Activated T-cell treated with anti-CD3 and anti-CD28 coated beads, Interleukin-2, amount 50 U/mL, for 24 hours (primary cell): Measurements from ENCODE around the gene SERPINB10.
A peak's percentile ranks its signal among the peaks of the same experiment; 100 is the strongest.

ENCODE experiments used
- DNase-seq: peaks from one replicate; pipeline ENCODE4 v3.0.0-alpha.2; 2020
- H3K27ac Mint-ChIP-seq: 2 replicates; pipeline ENCODE4 v1.8.0; 2020; ENCODE audit warnings: mild to moderate bottlenecking, mixed read lengths
- H3K27me3 Mint-ChIP-seq: 2 replicates; pipeline ENCODE4 v1.8.0; 2020; ENCODE audit warnings: mixed read lengths
- H3K36me3 Mint-ChIP-seq: 2 replicates; pipeline ENCODE4 v1.8.0; 2020; ENCODE audit warnings: low read depth, mixed read lengths
- H3K4me1 Mint-ChIP-seq: 2 replicates; pipeline ENCODE4 v1.8.0; 2020; ENCODE audit warnings: low read depth, mixed read lengths
- H3K4me3 Mint-ChIP-seq: 2 replicates; pipeline ENCODE4 v1.8.0; 2020; ENCODE audit warnings: mild to moderate bottlenecking, moderate library complexity, mixed read lengths
- H3K9me3 Mint-ChIP-seq: 2 replicates; pipeline ENCODE4 v1.8.0; 2020; ENCODE audit warnings: mixed read lengths

SERPINB10 gene

GRCh38 chr18:63972002-63972376 lies 64.2 kb downstream of the SERPINB10 start:
- no peak for DNase-seq
- Mint-ChIP-seq H3K27ac (no peak overlapping the region), H3K36me3 (peaks cover 8% of the 10 kb centered on the region), H3K4me3 (peak overlapping the region; percentile 86), H3K9me3 (no peaks in the 10 kb centered on the region), H3K4me1 (peaks cover 40% of the 10 kb centered on the region), H3K27me3 (no peaks in the 10 kb centered on the region)

- H3K9me3 Mint-ChIP-seq: no peaks in the 10 kb centered on the region
- peaks cover 42% of the 10 kb centered on the region for H3K4me1 Mint-ChIP-seq
- H3K4me3 Mint-ChIP-seq: no peak overlapping the region
- peaks cover 10% of the 10 kb centered on the region for H3K36me3 Mint-ChIP-seq
- DNase-seq: no peak
- no peaks in the 10 kb centered on the region for H3K27me3 Mint-ChIP-seq
- H3K27ac Mint-ChIP-seq: peak overlapping the region; percentile 16
These were observed 67.2 kb downstream of the SERPINB10 start for GRCh38 chr18:63974991-63975390.

GRCh38 chr18:63975628-63976027 lies 67.9 kb downstream of the SERPINB10 start:
- H3K4me3 Mint-ChIP-seq: no peak overlapping the region
- H3K4me1 Mint-ChIP-seq: peaks cover 42% of the 10 kb centered on the region
- no peak for DNase-seq
- H3K9me3 Mint-ChIP-seq: no peaks in the 10 kb centered on the region
- H3K27me3 Mint-ChIP-seq: no peaks in the 10 kb centered on the region
- no peak overlapping the region for H3K27ac Mint-ChIP-seq
- peaks cover 15% of the 10 kb centered on the region for H3K36me3 Mint-ChIP-seq

- Mint-ChIP-seq H3K27ac (no peak overlapping the region), H3K4me1 (peaks cover 29% of the 10 kb centered on the region)
These were observed 69.3 kb downstream of the SERPINB10 start for GRCh38 chr18:63977040-63977439.

GRCh38 chr18:63979409-63979920 lies 71.7 kb downstream of the SERPINB10 start:
- peak; percentile 34 for DNase-seq
- Mint-ChIP-seq H3K27me3 (no peaks in the 10 kb centered on the region), H3K36me3 (peaks cover 49% of the 10 kb centered on the region), H3K27ac (no peak overlapping the region), H3K9me3 (no peaks in the 10 kb centered on the region), H3K4me3 (no peak overlapping the region), H3K4me1 (peaks cover 21% of the 10 kb centered on the region)

More at GRCh38 chr18:63977040-63977439, 69.3 kb downstream of the SERPINB10 start:
- no peak for DNase-seq
- Mint-ChIP-seq H3K9me3 (no peaks in the 10 kb centered on the region), H3K27me3 (no peaks in the 10 kb centered on the region), H3K36me3 (peaks cover 26% of the 10 kb centered on the region), H3K4me3 (no peak overlapping the region)

- H3K36me3 Mint-ChIP-seq: peaks cover 54% of the 10 kb centered on the region
- H3K27me3 Mint-ChIP-seq: no peaks in the 10 kb centered on the region
- no peaks in the 10 kb centered on the region for H3K9me3 Mint-ChIP-seq
- no peak overlapping the region for H3K4me3 Mint-ChIP-seq
- no peak for DNase-seq
- peaks cover 15% of the 10 kb centered on the region for H3K4me1 Mint-ChIP-seq
- H3K27ac Mint-ChIP-seq: no peak overlapping the region
These were observed 72.3 kb downstream of the SERPINB10 start for GRCh38 chr18:63980027-63980426.

- H3K4me3 Mint-ChIP-seq: no peak overlapping the region
- H3K27ac Mint-ChIP-seq: no peak overlapping the region
- no peak for DNase-seq
- H3K9me3 Mint-ChIP-seq: no peaks in the 10 kb centered on the region
- peaks cover 13% of the 10 kb centered on the region for H3K4me1 Mint-ChIP-seq
- no peaks in the 10 kb centered on the region for H3K27me3 Mint-ChIP-seq
- H3K36me3 Mint-ChIP-seq: peaks cover 63% of the 10 kb centered on the region
These were observed 73.2 kb downstream of the SERPINB10 start for GRCh38 chr18:63980896-63981460.

GRCh38 chr18:63981719-63982118 lies 74.0 kb downstream of the SERPINB10 start:
- no peaks in the 10 kb centered on the region for H3K9me3 Mint-ChIP-seq
- H3K36me3 Mint-ChIP-seq: peaks cover 70% of the 10 kb centered on the region
- H3K27ac Mint-ChIP-seq: no peak overlapping the region
- H3K27me3 Mint-ChIP-seq: no peaks in the 10 kb centered on the region
- no peak for DNase-seq
- H3K4me1 Mint-ChIP-seq: peaks cover 13% of the 10 kb centered on the region
- no peak overlapping the region for H3K4me3 Mint-ChIP-seq

- DNase-seq: no peak
- H3K4me1 Mint-ChIP-seq: peaks cover 11% of the 10 kb centered on the region
- H3K27ac Mint-ChIP-seq: no peak overlapping the region
- H3K27me3 Mint-ChIP-seq: no peaks in the 10 kb centered on the region
- H3K9me3 Mint-ChIP-seq: no peaks in the 10 kb centered on the region
- H3K36me3 Mint-ChIP-seq: peaks cover 77% of the 10 kb centered on the region
- H3K4me3 Mint-ChIP-seq: no peak overlapping the region
These were observed 74.6 kb downstream of the SERPINB10 start for GRCh38 chr18:63982361-63982760.
